C4-2B (cell line): ENCODE measurements around the gene RORB.

Source experiments
- H3K27ac ChIP-seq: fragments of 450-650 bp; 2 replicates; pipeline ENCODE4 v1.5.1; 2017
- ZFX ChIP-seq: fragments of 450-650 bp; IDR thresholded peaks from 2 replicates; pipeline ENCODE4 v1.6.1; 2017
- TF ChIP-seq, protein P1 (sequence below): fragments of 450-650 bp; conservative IDR thresholded peaks from 2 replicates; pipeline ENCODE4 v1.5.1; 2017; ENCODE audit warnings: mild to moderate bottlenecking

Gene RORB

DNA sequence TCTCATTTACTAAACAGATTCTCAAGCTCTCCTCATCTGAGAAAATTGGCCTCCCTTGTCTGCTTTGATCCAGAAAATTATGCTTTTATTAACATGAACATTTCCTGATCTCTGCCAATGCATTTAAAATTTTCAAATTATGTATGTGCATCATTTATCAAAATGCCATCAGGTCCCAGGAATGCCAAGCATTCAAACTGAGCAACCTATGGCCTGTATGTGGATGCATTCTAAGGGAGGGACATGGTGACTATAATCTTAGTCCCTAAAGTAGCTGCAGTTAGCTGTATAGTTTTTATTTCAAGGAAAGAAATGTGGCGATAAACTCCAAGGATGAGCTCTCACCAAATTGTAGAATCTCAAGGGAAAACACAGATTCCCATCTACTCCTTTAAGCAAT lies 9.7 kb upstream of the RORB start:
- TF ChIP-seq, protein P1, sequence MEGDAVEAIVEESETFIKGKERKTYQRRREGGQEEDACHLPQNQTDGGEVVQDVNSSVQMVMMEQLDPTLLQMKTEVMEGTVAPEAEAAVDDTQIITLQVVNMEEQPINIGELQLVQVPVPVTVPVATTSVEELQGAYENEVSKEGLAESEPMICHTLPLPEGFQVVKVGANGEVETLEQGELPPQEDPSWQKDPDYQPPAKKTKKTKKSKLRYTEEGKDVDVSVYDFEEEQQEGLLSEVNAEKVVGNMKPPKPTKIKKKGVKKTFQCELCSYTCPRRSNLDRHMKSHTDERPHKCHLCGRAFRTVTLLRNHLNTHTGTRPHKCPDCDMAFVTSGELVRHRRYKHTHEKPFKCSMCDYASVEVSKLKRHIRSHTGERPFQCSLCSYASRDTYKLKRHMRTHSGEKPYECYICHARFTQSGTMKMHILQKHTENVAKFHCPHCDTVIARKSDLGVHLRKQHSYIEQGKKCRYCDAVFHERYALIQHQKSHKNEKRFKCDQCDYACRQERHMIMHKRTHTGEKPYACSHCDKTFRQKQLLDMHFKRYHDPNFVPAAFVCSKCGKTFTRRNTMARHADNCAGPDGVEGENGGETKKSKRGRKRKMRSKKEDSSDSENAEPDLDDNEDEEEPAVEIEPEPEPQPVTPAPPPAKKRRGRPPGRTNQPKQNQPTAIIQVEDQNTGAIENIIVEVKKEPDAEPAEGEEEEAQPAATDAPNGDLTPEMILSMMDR: no peak
- TF ChIP-seq ZFX: no peak
- H3K27ac ChIP-seq: no peak overlapping the region

DNA sequence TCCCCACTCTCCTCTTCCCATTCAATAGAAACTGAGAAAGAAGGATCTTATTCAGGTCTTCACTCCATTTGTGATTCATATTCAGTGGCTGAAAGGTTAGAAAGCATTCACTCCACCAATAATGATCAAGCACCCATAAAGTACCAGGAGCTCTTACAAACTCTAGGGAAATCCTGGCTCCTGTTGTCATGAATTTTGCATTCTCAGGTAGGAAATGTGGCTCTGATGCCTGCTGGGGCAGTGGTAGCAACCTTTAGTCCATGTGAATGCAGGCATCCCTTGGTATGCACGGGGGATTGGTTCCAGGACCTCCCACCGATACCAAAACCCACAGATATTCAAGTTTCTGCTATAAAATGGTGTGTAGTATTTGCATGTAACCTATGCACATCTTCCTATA lies 3.6 kb upstream of the RORB start:
- H3K27ac ChIP-seq: no peak overlapping the region
- TF ChIP-seq ZFX: no peak
- TF ChIP-seq, protein P1: no peak

- no peak for TF ChIP-seq ZFX
- TF ChIP-seq, protein P1: no peak
These were observed 2.6 kb upstream of the RORB start for GRCh38 chr9:74494490-74494889.

GRCh38 chr9:74496406-74496805 lies 729 bp upstream of the RORB start:
- no peak overlapping the region for H3K27ac ChIP-seq
- no peak for TF ChIP-seq ZFX
- TF ChIP-seq, protein P1: no peak

More at GRCh38 chr9:74494490-74494889, 2.6 kb upstream of the RORB start:
- H3K27ac ChIP-seq: no peak overlapping the region

GRCh38 chr9:74497748-74498620 lies 849 bp downstream of the RORB start:
- TF ChIP-seq, protein P1: no peak
- TF ChIP-seq ZFX: no peak
- H3K27ac ChIP-seq: no peak overlapping the region

GRCh38 chr9:74498621-74499095 lies 1.5 kb downstream of the RORB start:
- H3K27ac ChIP-seq: no peak overlapping the region
- TF ChIP-seq ZFX: no peak
- TF ChIP-seq, protein P1: no peak

DNA sequence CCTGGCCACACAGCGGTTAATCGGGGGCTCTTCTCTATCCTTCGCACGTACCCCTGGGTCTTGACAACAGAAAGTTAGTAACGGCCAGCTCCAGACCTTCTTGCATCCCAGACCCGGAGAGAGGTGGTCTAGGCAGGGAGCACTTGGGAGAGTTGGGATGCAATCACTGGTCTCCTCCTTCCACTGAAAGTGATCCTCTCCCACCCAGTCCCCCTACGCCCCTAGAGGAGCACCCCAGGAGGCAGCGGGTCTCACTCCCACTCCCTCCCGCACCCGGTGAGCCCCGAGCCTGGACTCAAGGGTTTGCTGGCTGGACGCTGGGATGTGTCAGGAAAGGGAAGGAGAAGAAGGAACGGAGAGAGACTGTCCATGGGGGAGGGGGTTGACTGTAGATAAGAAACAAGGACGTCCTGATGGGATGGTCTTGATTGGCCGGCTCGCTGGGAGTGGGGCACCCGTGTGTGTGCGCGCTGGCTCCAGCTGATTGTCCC lies 2.0 kb downstream of the RORB start:
- no peak overlapping the region for H3K27ac ChIP-seq
- TF ChIP-seq, protein P1: no peak
- TF ChIP-seq ZFX: no peak
